Activated CD8-positive, alpha-beta memory T cell treated with anti-CD3 and anti-CD28 coated beads, Interleukin-2, amount 50 U/mL, for 48 hours (primary cell): ENCODE results near the gene KCNMB2.

Experiments
- DNase-seq: peaks from one replicate; pipeline ENCODE4 v3.0.0-alpha.2; 2020

The KCNMB2 gene

GRCh38 chr3:178765472-178765871 lies 229.2 kb downstream of the KCNMB2 start:
- DNase-seq: no peak

DNA sequence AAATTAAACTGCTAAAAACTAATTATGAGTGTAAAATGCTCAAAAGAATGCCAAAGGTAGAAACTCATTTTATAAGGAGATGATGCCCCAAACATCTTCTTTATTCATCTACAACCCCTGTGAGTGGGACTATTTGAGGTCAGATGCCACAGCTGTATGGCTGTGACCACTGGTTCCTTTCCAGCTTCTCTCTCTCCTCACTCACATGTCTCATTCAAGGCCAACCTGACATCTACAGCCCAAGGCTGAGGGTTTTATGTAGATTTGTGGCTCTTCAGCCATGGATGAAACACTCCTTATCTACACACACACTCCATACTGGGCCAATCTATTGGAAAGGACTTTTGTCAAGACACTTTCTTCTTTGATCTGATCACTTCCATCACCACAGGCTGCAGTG lies 231.3 kb downstream of the KCNMB2 start:
- DNase-seq: no peak

- DNase-seq: no peak
These were observed 232.0 kb downstream of the KCNMB2 start for GRCh38 chr3:178768072-178768864.

GRCh38 chr3:178771511-178771910 lies 235.3 kb downstream of the KCNMB2 start:
- no peak for DNase-seq

DNA sequence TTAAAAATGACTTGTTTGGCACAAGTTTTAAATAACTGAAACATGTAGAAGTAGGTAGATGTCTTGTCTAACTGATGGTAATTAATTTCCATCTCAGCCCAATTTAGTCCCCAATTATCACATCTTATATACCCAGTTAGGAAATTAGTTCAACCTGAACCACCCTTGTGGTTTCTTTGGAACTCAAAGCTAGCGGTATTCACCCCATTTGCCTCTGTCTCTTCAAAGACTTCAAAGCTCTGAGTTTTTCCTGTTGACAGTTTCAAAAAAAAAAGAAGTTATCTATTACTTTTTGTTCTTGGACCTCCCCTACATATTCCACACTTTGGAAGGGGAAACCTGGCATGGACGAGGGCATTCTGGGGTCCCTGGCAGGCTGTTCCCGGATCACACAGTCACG lies 236.5 kb downstream of the KCNMB2 start:
- DNase-seq: no peak

DNA sequence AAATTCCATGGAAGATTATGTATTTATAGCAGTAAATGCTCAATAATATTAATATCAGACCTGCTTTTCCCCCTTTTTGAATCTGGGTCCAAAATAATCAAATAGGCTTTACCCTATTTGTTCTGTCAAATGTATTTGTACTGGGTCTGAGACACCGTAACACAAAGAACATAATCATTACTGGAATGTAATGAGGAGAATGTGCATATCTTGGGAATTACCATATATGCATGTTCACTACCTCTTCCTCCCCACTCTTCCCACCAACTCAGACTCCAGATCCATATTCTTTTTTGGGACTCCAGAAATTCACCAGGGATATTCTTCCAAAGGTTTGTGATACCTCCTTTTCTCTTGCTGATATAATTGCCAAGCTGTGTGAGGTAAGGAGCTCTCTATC lies 237.1 kb downstream of the KCNMB2 start:
- no peak for DNase-seq

DNA sequence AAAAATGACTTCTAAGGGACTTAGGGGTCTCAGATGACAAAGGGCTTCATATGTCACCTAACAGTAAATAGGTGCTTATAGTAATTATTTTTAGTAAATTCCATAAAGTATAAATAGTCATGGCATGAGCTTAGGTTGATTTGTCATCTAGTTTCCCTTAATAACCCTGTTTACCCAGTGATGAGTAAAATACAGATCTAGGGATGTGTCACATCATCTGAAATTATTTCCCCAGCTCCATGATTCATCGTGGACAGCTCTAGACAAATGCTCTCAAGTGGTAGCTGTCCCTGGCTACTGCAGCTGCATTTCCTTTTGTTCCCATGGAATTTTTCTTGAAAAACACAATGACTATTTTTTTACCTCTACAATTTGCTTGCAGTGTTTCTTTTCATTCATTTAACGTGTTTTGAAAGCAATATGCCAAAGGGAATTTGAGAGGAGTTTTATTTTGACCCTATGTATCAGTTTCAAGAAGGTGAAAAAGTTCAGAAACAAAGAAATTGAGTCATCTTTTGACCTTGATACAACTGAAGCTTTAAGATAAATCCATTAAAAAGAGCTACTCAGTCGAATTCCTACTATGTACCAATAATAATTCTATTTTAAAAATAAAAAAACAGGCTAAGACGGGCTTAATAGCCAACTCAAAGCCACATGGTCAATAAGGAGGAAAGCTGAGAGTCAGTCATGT lies 241.6 kb downstream of the KCNMB2 start:
- no peak for DNase-seq

DNA sequence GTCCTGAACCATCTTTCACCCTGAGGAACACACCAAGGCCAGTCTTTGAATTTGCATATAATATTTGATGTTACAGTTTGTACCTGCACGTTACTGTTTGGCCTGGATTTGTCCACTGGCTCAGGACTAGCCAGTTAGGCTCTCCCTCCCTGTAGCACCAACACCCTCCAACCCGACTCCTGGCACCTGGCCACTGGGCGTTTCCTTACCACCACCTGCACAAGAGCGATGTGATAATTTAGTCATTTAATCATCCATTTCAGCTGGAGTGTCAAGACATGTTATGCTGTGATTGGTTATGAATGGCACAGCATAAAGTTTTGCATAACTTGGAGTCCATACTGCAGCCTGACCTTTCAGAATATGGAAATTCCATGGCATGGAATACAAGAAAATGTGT lies 242.4 kb downstream of the KCNMB2 start:
- DNase-seq: no peak

GRCh38 chr3:178785961-178786360 lies 249.7 kb downstream of the KCNMB2 start:
- DNase-seq: no peak

DNA sequence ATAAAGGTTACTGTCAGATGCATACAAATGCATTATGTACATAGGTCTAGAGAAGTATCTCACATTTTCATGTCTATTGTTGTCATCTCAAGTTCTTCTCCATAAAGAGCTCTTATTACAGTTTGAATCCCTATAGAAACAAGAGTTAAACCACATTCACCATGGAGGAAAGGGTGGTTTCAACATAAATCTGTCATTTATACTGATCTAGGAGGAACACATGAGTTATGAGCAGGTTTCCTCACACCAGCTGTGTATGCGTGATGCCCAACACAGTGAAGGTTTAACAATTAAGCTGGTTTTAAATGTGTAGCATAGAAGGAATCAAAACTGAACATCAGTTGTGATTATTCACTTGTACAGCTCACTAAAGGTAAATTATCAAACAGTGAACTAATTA lies 251.7 kb downstream of the KCNMB2 start:
- DNase-seq: no peak

GRCh38 chr3:178794711-178795110 lies 258.5 kb downstream of the KCNMB2 start:
- no peak for DNase-seq

GRCh38 chr3:178795349-178795748 lies 259.1 kb downstream of the KCNMB2 start:
- no peak for DNase-seq

- no peak for DNase-seq
These were observed 266.0 kb downstream of the KCNMB2 start for GRCh38 chr3:178802259-178802658.

- no peak for DNase-seq
These were observed 266.9 kb downstream of the KCNMB2 start for GRCh38 chr3:178802993-178803693.

GRCh38 chr3:178804606-178805005 lies 268.4 kb downstream of the KCNMB2 start:
- no peak for DNase-seq

DNA sequence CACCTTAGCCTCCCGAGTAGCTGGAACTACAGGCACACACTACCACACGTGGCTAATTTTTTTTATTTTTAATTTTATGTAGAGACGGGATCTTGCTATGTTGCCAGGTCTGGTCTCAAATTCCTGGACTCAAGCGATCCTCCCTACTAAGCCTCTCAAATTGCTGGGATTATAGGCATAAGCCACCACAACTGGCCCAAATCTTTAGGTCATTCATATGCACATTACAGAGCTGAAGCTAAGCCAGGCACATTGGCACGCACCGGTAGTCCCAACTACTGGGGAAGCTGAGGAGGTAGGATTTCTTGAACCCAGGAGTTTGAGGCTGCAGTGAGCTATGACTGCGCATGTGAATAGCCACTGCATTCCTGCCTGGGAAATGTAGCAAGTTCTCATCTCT lies 269.5 kb downstream of the KCNMB2 start:
- no peak for DNase-seq

DNA sequence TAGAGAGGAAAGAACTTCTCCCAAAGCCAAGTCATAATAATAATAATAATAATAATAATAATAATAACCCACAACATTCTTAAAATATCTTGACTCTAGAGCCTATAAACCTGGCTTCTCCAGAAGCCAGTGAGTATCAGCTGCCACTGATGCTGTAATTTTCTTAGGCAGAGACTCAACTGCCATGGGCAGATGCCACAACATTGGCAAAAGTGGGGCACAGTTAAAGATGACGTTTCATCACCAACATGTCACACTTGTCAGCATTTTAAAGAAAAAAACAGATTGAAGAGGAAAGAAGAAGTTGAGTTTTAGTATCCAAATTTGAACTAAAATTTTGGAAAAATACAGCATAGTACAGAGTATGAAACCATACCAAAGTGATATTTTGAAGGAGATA lies 270.4 kb downstream of the KCNMB2 start:
- no peak for DNase-seq

DNA sequence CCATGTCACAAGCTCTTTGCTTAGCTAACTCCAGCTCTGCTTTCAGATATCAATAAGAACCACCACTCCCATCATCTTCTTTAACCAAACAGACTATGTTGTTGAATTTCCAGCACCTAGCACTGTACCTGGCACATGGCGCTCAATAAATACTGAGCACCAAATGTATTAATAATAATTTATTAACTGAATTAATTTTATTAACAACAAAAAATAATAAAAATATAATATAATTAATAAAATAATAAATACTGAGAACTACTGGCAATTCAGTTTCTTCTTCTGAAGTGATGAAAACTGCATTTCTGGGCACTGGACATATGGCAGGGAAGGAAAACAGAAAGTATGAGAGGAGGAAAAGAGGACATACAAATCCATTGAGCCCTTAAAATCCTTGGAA lies 271.5 kb downstream of the KCNMB2 start:
- no peak for DNase-seq

- no peak for DNase-seq
These were observed 272.5 kb downstream of the KCNMB2 start for GRCh38 chr3:178808748-178809147.

GRCh38 chr3:178810181-178810580 lies 273.9 kb downstream of the KCNMB2 start:
- no peak for DNase-seq

DNA sequence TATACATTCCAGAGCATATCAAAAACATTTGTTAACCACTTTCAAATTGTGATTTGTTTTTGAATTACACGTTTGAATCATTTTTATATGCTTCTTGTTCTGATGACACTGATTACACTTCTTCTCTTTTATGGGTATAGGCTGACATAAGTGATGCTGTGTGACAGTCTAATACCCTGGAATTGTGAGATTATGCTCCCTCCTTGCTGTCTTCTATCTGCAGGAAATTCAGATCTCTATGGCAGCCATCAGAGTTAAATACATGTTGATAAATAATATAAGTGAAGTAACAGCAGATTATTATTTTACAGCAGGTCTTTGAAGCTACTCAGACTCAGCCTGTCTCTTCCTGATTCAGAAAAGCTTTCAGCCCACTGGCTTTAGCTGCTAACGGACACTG lies 286.5 kb downstream of the KCNMB2 start:
- DNase-seq: no peak

DNA sequence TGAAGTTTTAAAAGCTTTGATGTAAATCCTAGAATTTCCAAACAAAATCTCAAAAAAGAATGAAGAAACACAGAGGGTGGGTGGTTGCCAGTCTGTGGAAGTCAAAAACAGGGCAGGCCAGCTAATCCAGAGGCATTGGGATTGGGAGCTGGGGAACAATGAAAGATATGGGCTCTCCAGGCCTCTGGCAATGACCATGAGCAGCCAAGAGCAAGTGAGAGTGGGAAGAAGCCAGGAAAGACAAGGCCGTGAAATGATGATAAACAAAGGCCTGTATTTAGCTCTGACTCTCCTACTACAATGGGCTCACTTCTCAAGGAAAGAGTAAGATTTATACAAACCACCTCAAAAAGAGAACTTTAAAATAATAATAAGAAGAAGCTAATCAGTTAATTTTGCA lies 286.9 kb downstream of the KCNMB2 start:
- DNase-seq: no peak

GRCh38 chr3:178823591-178824246 lies 287.5 kb downstream of the KCNMB2 start:
- DNase-seq: no peak
